A673 (cell line): ENCODE data around the gene SRBD1. TPM values are rescaled to one million over a fixed set of nuclear protein-coding genes. Genes with fewer than 3 reads are reported as not detected.

Source experiments
- BruUV-seq: library from RNA; stranded (reverse); fragments of 400-500 nt; replicated peaks from 2 replicates; lab custom pipeline; 2021; lab: Mats Ljungman, UMichigan
- CTCF ChIA-PET: fragments of 300-600 bp; sonication (Branson Sonifier 250); formaldehyde crosslinking; loops from one replicate; lab custom pipeline; 2022; ENCODE audit warnings: antibody characterized with exemption; lab: Charles Lee
- POLR2A ChIA-PET: fragments of 300-600 bp; sonication (Branson Sonifier 250); formaldehyde crosslinking; loops from one replicate; lab custom pipeline; 2022; ENCODE audit warnings: antibody characterized with exemption; ENCODE audit not compliant: low non-redundant PET; lab: Charles Lee
- DNase-seq: peaks from one replicate; pipeline ENCODE4 v3.0.0-alpha.2; 2015; ENCODE audit warnings: low spot score
- H3K27ac ChIP-seq: fragments of 200-600 bp; sonication (generic); 2 replicates; pipeline ENCODE4 v1.5.1; 2016; ENCODE audit warnings: mixed run types, low read depth, mild to moderate bottlenecking, mixed read lengths, antibody characterized with exemption, low read length; ENCODE audit not compliant: poor library complexity, severe bottlenecking
- H3K27me3 ChIP-seq: fragments of 200-600 bp; sonication (generic); replicated peaks from 2 replicates; pipeline ENCODE4 v1.6.1; 2017; ENCODE audit warnings: mixed run types, low read depth, mild to moderate bottlenecking, mixed read lengths, antibody characterized with exemption, low read length; ENCODE audit not compliant: insufficient read depth, poor library complexity
- H3K36me3 ChIP-seq: fragments of 200-600 bp; sonication (generic); 2 replicates; pipeline ENCODE4 v1.6.1; 2016; ENCODE audit warnings: mixed run types, mild to moderate bottlenecking, mixed read lengths, antibody characterized with exemption, low read length; ENCODE audit not compliant: insufficient read depth, poor library complexity, severe bottlenecking
- H3K4me1 ChIP-seq: fragments of 200-600 bp; sonication (generic); 2 replicates; pipeline ENCODE4 v1.6.1; 2017; ENCODE audit warnings: mixed run types, mild to moderate bottlenecking, mixed read lengths, antibody characterized with exemption, low read length; ENCODE audit not compliant: insufficient read depth, poor library complexity, severe bottlenecking
- H3K4me3 ChIP-seq: fragments of 200-600 bp; sonication (generic); 2 replicates; pipeline ENCODE4 v1.5.1; 2016; ENCODE audit warnings: low read depth, mixed run types, mild to moderate bottlenecking, mixed read lengths, low read length; ENCODE audit not compliant: poor library complexity, severe bottlenecking
- H3K9me3 ChIP-seq: fragments of 200-600 bp; sonication (generic); 2 replicates; pipeline ENCODE4 v1.6.1; 2016; ENCODE audit warnings: mixed run types, low read depth, mild to moderate bottlenecking, mixed read lengths, antibody characterized with exemption, low read length; ENCODE audit not compliant: poor library complexity, severe bottlenecking
- CTCF ChIP-seq: fragments of 300-800, 200-600 bp; sonication (generic); conservative IDR thresholded peaks from 2 replicates; pipeline ENCODE4 v1.5.1; 2017; ENCODE audit warnings: low read depth, mild to moderate bottlenecking, antibody characterized with exemption, low read length, moderate library complexity, mixed read lengths
- EZH2 ChIP-seq: fragments of 200-600 bp; sonication (generic); IDR thresholded peaks from 2 replicates; pipeline ENCODE4 v1.6.1; 2017; ENCODE audit warnings: borderline replicate concordance, low read depth, mild to moderate bottlenecking, mixed read lengths, antibody characterized with exemption, low read length; ENCODE audit not compliant: poor library complexity, severe bottlenecking
- intact Hi-C: fragments of 100-400 bp; cut with micrococcal nuclease; formaldehyde crosslinking; loops from one replicate; pipeline ENCODE4 v1.10.0; 2022; ENCODE audit not compliant: unreplicated experiment
- total RNA-seq: library from RNA; stranded (reverse); gene quantifications from 2 replicates; pipeline ENCODE4 v1.2.3, GENCODE V29; 2021

Gene SRBD1
- total RNA-seq, 1 experiment from 2014 or later: 21.9 TPM

DNA sequence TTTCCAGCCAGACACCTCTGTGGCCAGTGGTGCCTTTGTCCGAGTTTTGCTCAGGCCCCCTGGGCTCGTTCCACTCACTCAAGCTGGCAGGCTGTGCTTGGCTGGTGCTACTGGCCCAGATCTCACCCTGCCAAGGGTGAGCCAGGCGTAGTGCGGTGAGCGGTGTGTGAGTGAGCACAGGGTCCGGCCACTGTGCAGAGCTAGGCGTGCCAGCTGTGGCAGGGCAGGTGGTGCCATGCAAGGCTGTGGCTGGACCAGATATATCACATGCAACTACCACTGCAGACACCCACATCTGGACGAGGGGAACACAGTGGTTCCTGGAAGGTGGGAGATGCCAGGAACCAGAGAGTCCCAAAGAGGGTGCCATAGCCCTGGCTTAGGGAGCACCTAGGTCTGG lies 70.1 kb downstream of the SRBD1 start:
- TF ChIP-seq EZH2: no peak
- no peak for TF ChIP-seq CTCF
- H3K4me3 ChIP-seq: no peak overlapping the region
- ChIA-PET CTCF (no interaction called here), POLR2A (no interaction called here)
- peaks cover 22% of the 10 kb centered on the region for H3K36me3 ChIP-seq
- BruUV-seq: no TSS peak
- H3K27ac ChIP-seq: no peak overlapping the region
- H3K27me3 ChIP-seq: no peaks in the 10 kb centered on the region
- no peaks in the 10 kb centered on the region for H3K4me1 ChIP-seq
- H3K9me3 ChIP-seq: peaks cover 5% of the 10 kb centered on the region
- intact Hi-C loops: no loop called here
- DNase-seq: no peak

- no peaks in the 10 kb centered on the region for H3K4me1 ChIP-seq
- CTCF ChIA-PET: no interaction called here
- TF ChIP-seq CTCF (no peak), EZH2 (no peak)
- no peak for DNase-seq
- H3K4me3 ChIP-seq: no peak overlapping the region
- no peaks in the 10 kb centered on the region for H3K36me3 ChIP-seq
- BruUV-seq: no TSS peak
- H3K27ac ChIP-seq: no peak overlapping the region
- POLR2A ChIA-PET: no interaction called here
- H3K27me3 ChIP-seq: no peaks in the 10 kb centered on the region
- intact Hi-C loops: no loop called here
- no peaks in the 10 kb centered on the region for H3K9me3 ChIP-seq
Observed at GRCh38 chr2:45533771-45534170, 77.3 kb downstream of the SRBD1 start.

GRCh38 chr2:45532181-45532580 lies 78.9 kb downstream of the SRBD1 start:
- ChIA-PET CTCF (no interaction called here), POLR2A (no interaction called here)
- Histone ChIP-seq H3K27me3 (no peaks in the 10 kb centered on the region), H3K4me1 (no peaks in the 10 kb centered on the region), H3K27ac (no peak overlapping the region), H3K36me3 (no peaks in the 10 kb centered on the region), H3K9me3 (no peaks in the 10 kb centered on the region), H3K4me3 (no peak overlapping the region)
- intact Hi-C loops: no loop called here
- no peak for DNase-seq
- no TSS peak for BruUV-seq
- TF ChIP-seq EZH2 (no peak), CTCF (no peak)
